RPMI7951 (cell line): ENCODE measurements around the gene CEP170B. TPM values are rescaled to one million over a fixed set of nuclear protein-coding genes. Genes with fewer than 3 reads are reported as not detected.
"Not testable (repeated sequence)": the region's sequence is repeated elsewhere in the genome, so short reads cannot be mapped to it uniquely, and the experiment has no call there.

Source experiments
- DNase-seq: peaks from one replicate; pipeline ENCODE4 v3.0.0-alpha.2; 2012; ENCODE audit warnings: low read depth
- total RNA-seq: library from RNA; depleted of rRNA; stranded (reverse); fragments of >200 nt; shearing (Covaris generic); gene quantifications from 2 replicates; pipeline ENCODE4 v1.2.3, GENCODE V29; 2014

CEP170B gene
- total RNA-seq, 1 experiment from 2014 or later: 3.8 TPM

- no peak for DNase-seq
These were observed 26.1 kb downstream of the CEP170B start for GRCh38 chr14:104891121-104891551.

- no peak for DNase-seq
These were observed 26.8 kb downstream of the CEP170B start for GRCh38 chr14:104891664-104892530.

GRCh38 chr14:104892531-104893434 lies 27.7 kb downstream of the CEP170B start:
- DNase-seq: no peak

GRCh38 chr14:104893435-104894207 lies 28.6 kb downstream of the CEP170B start:
- no peak for DNase-seq

- no peak for DNase-seq
These were observed 29.5 kb downstream of the CEP170B start for GRCh38 chr14:104894331-104895206.

GRCh38 chr14:104895207-104895785 lies 30.2 kb downstream of the CEP170B start:
- DNase-seq: no peak

GRCh38 chr14:104895786-104896661 lies 31.0 kb downstream of the CEP170B start:
- no peak for DNase-seq

GRCh38 chr14:104897330-104898194 lies 32.5 kb downstream of the CEP170B start:
- no peak for DNase-seq

GRCh38 chr14:104898195-104898558 lies 33.1 kb downstream of the CEP170B start:
- no peak for DNase-seq

- DNase-seq: no peak
These were observed 33.9 kb downstream of the CEP170B start for GRCh38 chr14:104898870-104899510.

GRCh38 chr14:104899781-104900180 lies 34.7 kb downstream of the CEP170B start:
- DNase-seq: no peak

- DNase-seq: no peak
These were observed 35.8 kb downstream of the CEP170B start for GRCh38 chr14:104900639-104901512.

- no peak for DNase-seq
These were observed 38.9 kb downstream of the CEP170B start for GRCh38 chr14:104903990-104904389.

- not testable (repeated sequence) for DNase-seq
These were observed 39.8 kb downstream of the CEP170B start for GRCh38 chr14:104904650-104905578.

GRCh38 chr14:104905579-104905933 lies 40.5 kb downstream of the CEP170B start:
- not testable (repeated sequence) for DNase-seq

- no peak for DNase-seq
These were observed 43.2 kb downstream of the CEP170B start for GRCh38 chr14:104908303-104908702.
